GM18499 (cell line): ENCODE results near the gene ADI1.
A peak's percentile ranks its signal among the peaks of the same experiment; 100 is the strongest.
"Not testable (repeated sequence)": the region's sequence is repeated elsewhere in the genome, so short reads cannot be mapped to it uniquely, and the experiment has no call there.

Experiments
- ATAC-seq: cut with Tn5 transposase; IDR thresholded peaks from one replicate; pipeline ENCODE4 v1.9.1; 2021; ENCODE audit warnings: moderate number of reproducible peaks; ENCODE audit not compliant: insufficient read depth, unreplicated experiment

The ADI1 gene

DNA sequence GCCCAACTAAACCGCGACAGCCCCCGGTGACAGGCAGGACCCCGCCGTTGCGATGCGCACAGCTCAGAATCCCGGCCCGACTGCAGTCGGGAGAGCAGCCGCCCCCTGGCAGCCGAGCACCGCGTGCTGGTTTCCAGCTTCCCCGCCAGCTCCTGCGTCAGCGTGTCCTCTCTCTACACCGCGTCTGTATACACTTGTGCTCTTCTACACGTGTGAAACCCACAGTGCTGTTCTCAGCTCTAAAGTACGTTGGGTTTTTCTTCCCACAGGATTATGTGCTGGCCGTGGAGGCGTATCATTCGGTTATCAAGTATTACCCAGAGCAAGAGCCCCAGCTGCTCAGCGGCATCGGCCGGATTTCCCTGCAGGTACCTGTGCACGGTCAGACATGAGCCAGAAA is 54.0 kb downstream of the ADI1 start:
- ATAC-seq = no peak

- ATAC-seq = no peak
Observed at GRCh38 chr2:3464401-3465005, 54.8 kb downstream of the ADI1 start.

GRCh38 chr2:3463944-3464343 is 55.4 kb downstream of the ADI1 start:
- no peak for ATAC-seq

GRCh38 chr2:3463186-3463835 is 56.0 kb downstream of the ADI1 start:
- no peak for ATAC-seq

DNA sequence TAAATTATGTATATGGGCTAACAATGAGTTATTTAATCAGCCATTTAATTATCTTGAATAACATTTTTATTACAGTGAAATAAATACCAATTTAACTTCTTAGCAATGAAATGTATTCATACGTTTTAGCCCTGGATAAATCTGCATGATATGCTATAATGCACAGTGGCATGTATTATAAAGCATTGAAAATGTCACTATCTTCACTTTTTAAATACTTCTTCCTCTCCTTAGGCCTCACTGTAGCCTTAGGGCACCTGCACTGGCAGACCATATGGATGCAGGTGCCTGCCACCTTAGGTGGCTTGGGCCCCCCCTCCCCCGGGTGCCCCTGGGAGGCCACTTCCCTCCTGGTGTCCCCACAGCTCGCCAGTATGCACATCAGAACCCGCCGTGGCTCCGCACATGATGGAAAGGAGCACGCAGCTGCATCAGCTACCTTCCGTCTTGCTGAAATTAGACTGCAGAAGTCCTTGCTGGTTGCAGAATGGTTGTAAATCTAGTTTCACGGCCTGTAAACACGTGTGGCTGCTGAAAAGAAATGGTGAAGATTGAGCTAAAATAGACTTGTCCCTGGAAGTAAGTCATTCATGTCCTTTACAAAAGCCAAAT is 56.7 kb downstream of the ADI1 start:
- ATAC-seq = no peak

- ATAC-seq = peak; percentile 55
Observed at GRCh38 chr2:3461801-3462492, 57.4 kb downstream of the ADI1 start.

DNA sequence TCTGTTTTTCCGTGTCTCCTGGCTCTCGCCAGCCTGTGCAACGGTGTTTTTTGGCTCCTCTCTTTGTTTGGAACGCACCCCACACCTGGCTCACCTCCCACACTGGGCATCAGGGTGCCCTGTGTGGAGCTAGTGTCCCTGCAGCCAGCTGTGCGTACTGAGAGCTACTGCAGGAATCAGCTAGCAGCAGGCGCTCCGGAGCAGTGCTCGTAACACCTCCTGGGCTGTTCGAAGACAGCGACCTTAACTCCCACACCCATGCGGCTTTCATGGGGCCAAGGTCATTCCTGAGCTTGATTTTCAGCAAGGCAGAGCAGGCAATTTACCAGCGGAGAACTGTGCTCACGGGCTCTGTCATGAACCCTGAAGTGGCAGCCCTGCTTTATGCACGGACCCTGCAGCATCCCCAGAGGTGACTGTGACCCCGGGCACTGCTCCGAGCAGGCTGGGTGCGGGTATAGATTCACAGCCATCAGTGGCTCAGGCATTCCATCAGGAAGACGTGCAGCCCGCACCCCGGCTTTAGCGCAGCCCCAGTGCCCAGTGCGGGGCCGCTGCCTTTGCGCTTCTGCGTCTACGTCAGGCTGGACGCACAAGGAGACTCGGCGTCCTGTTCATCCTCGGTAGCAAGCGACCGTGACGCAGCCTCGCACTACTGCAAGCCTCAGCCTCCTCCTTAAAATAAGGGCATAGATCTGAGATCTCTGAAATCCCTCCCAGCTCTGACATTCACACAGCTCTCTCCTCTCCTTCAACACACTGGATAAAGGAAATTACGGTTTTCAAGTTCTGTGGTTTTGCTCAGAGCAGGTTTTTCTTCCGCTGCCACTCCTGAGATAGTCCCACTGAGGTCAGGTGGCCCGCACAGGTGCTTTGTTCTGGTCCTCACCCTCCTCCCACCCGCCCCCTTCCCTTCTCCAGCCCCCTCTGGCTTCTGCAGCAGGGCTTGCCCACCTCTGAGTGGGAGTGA is 58.2 kb downstream of the ADI1 start:
- no peak for ATAC-seq

DNA sequence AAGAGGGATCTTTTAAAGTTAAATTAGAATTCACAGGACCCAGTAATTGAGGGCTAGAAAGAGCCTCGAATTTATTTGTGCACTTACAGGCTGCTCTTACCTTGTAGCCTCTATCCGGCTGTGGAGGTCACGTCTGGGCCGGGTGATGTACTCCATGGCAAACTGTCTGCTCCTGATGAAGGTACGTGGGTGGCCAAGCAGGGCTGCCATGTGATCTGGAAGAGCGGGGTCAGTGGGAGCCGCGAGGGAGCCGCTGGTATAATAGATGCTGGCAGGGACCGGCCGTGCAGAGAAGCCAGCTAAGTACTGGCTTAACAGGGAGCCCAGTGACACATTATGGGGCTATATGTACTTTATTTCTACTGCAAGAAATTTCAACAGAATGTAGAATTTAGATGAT is 59.2 kb downstream of the ADI1 start:
- ATAC-seq = no peak

GRCh38 chr2:3459185-3460015 is 59.9 kb downstream of the ADI1 start:
- no peak for ATAC-seq

- ATAC-seq = no peak
Observed at GRCh38 chr2:3458396-3459184, 60.7 kb downstream of the ADI1 start.

GRCh38 chr2:3457524-3458395 is 61.6 kb downstream of the ADI1 start:
- no peak for ATAC-seq

DNA sequence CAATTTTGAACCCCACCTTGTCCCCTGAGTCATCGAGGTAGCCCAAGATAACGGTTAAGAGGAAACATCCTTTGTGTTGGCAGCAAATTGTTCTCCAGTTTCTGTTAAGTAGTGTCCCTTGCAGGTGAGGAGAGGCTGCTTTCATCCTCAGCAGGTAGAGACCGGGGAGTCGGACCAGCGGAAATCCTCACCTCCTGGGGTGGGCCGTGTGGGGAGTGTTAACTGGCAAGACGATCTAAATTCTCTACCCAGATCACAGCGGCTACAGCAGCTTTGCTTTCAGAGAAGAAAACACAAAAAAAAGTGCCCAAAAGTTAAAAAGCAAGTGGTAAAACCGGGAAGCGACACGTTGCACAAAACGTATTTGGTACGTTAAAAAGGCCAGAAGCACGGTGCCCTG is 63.2 kb downstream of the ADI1 start:
- ATAC-seq = no peak

GRCh38 chr2:3454802-3455201 is 64.5 kb downstream of the ADI1 start:
- no peak for ATAC-seq

- ATAC-seq = not testable (repeated sequence)
Observed at GRCh38 chr2:3454005-3454404, 65.3 kb downstream of the ADI1 start.

DNA sequence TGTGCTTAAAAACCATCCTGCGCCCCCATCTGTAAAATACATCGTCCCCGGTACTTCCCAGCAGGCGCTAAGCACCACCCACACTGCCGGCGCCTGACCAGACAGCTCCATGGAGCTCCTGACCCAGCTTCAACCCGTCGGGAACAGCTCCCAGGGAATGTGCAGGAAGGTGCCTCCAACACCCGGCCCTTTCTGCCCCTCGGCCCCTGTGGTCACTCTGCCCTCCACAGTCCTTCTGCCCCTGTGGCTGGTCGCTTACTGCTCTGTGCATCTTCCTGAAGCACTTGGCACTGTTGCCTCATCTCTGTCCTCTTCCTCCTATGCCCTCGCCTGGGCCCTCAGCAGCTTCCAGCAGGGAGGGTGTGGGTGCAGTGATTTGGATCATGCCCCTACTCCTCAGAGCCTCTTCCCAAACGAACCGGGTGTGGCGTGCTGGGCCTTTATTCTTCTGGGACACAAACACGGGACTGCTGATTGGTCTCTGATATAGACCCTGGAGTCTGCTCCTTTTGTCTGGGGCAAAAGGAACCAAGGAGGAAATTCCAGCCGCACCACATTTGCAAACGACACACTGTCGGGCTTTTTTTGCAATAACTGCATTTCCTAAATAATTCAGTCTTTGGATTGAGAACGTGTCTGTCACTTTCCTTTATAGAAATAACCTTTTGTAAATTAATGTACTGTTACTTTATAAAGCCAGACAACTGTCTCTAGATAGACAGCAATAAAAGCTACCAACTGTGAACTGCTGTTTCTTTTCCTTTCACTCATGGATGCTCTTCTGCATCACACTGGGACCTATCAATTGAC is 65.9 kb downstream of the ADI1 start:
- ATAC-seq = no peak

DNA sequence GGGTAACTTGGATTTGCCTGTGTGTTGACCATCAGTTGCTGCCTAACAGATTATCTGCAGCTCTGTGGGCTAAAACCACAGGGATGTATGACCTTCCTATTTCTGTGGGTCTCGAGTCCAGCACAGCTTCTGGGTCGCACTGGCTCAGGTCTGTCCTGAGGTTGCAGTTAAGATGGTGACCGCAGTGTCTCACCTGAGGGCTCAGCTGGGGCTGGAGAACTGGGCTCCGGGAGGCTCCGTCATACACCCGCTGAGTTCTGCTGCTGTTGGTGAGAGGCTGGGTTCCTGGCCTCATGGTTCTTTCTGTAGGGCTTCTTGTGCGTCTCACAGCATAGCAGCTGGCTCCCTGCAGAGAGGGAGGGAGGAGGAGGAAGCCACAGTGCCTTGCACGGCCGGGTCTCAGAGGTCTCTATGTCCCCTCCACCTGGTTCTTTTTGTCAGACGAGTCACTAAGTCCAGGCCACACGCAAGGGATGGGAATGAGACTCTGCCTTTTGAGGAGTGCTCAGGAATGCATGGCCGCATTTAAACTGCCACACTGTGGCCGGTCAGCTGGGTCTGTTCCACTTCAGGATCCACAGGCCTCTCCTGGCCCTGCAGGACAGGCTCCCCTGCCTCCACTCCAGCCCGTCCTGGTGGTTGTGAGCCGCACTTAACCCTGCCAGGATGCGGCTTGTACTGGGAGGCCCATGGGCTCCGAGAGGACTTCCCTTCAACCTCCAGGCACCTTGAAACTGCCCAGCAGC is 67.2 kb downstream of the ADI1 start:
- no peak for ATAC-seq
